ENCODE results near the gene SAMD8. TPM values are rescaled to one million over a fixed set of nuclear protein-coding genes. Genes with fewer than 3 reads are reported as not detected.
"Not testable (repeated sequence)": the region's sequence is repeated elsewhere in the genome, so short reads cannot be mapped to it uniquely, and the experiment has no call there.

SAMD8 gene
- total and polyA plus RNA-seq, 2 experiments from 2014 or later, result 10.7 to 29.2 TPM

GRCh38 chr10:75211007-75211691 lies 99.7 kb downstream of the SAMD8 start:
- DNase-seq (ENCODE audit: low spot score), result peak; percentile 63
- Histone ChIP-seq H3K27ac (peak overlapping the region; percentile 100), H3K27me3 (no peaks in the 10 kb centered on the region), H3K4me3 (peak overlapping the region; percentile 95), H3K79me2 (peaks cover 54% of the 10 kb centered on the region), H3K4me1 (ENCODE audit: insufficient read depth) (peaks cover 17% of the 10 kb centered on the region), H4K20me1 (ENCODE audit: insufficient read depth, poor library complexity, severe bottlenecking) (peaks cover 20% of the 10 kb centered on the region), H3K36me3 (replicated peaks; ENCODE audit: insufficient read depth, low read depth) (no peaks in the 10 kb centered on the region), H3K9me2 (replicated peaks; ENCODE audit: insufficient read depth) (no peaks in the 10 kb centered on the region), H2AFZ (peak overlapping the region; percentile 97), H3K4me2 (peak overlapping the region; percentile 95), H3K9me3 (ENCODE audit: low read depth) (no peaks in the 10 kb centered on the region)
- TF ChIP-seq, protein P1, sequence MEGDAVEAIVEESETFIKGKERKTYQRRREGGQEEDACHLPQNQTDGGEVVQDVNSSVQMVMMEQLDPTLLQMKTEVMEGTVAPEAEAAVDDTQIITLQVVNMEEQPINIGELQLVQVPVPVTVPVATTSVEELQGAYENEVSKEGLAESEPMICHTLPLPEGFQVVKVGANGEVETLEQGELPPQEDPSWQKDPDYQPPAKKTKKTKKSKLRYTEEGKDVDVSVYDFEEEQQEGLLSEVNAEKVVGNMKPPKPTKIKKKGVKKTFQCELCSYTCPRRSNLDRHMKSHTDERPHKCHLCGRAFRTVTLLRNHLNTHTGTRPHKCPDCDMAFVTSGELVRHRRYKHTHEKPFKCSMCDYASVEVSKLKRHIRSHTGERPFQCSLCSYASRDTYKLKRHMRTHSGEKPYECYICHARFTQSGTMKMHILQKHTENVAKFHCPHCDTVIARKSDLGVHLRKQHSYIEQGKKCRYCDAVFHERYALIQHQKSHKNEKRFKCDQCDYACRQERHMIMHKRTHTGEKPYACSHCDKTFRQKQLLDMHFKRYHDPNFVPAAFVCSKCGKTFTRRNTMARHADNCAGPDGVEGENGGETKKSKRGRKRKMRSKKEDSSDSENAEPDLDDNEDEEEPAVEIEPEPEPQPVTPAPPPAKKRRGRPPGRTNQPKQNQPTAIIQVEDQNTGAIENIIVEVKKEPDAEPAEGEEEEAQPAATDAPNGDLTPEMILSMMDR (IDR thresholded peaks at IDR 0.05; ENCODE audit: poor library complexity), result no peak
- TF ChIP-seq EZH2 (IDR thresholded peaks at IDR 0.05; ENCODE audit: borderline replicate concordance) (no peak), EZH2phosphoT487 (IDR thresholded peaks at IDR 0.05; ENCODE audit: low read depth, severe bottlenecking, unreplicated experiment) (no peak)
- WGBS (ENCODE audit: low lambda C conversion rate, missing lambda C conversion rate), result 1% methylated on average over 35 of the region's 38 CpGs

- Histone ChIP-seq H3K9me2 (replicated peaks; ENCODE audit: insufficient read depth) (no peaks in the 10 kb centered on the region), H3K4me2 (peak overlapping the region; percentile 95), H2AFZ (no peak overlapping the region), H3K9me3 (ENCODE audit: low read depth) (no peaks in the 10 kb centered on the region), H3K4me1 (ENCODE audit: insufficient read depth) (peaks cover 17% of the 10 kb centered on the region), H3K27me3 (no peaks in the 10 kb centered on the region), H3K36me3 (replicated peaks; ENCODE audit: insufficient read depth, low read depth) (no peaks in the 10 kb centered on the region), H3K4me3 (peak overlapping the region; percentile 95), H4K20me1 (ENCODE audit: insufficient read depth, poor library complexity, severe bottlenecking) (peaks cover 32% of the 10 kb centered on the region), H3K79me2 (peaks cover 66% of the 10 kb centered on the region), H3K27ac (no peak overlapping the region)
- no peak for DNase-seq (ENCODE audit: low spot score)
- TF ChIP-seq EZH2 (IDR thresholded peaks at IDR 0.05; ENCODE audit: borderline replicate concordance), result no peak
- TF ChIP-seq, protein P1 (IDR thresholded peaks at IDR 0.05; ENCODE audit: poor library complexity), result no peak
- TF ChIP-seq EZH2phosphoT487 (IDR thresholded peaks at IDR 0.05; ENCODE audit: low read depth, severe bottlenecking, unreplicated experiment), result no peak
- WGBS (ENCODE audit: low lambda C conversion rate, missing lambda C conversion rate), result 88% methylated on average over 6 of the region's 6 CpGs
Measured at GRCh38 chr10:75212343-75212742, 100.9 kb downstream of the SAMD8 start.

- Histone ChIP-seq H3K9me2 (replicated peaks; ENCODE audit: insufficient read depth) (no peaks in the 10 kb centered on the region), H3K27me3 (no peaks in the 10 kb centered on the region), H3K79me2 (peaks cover 91% of the 10 kb centered on the region), H2AFZ (no peak overlapping the region), H3K4me2 (no peak overlapping the region), H3K9me3 (ENCODE audit: low read depth) (no peaks in the 10 kb centered on the region), H3K36me3 (replicated peaks; ENCODE audit: insufficient read depth, low read depth) (no peaks in the 10 kb centered on the region), H3K4me3 (no peak overlapping the region), H3K4me1 (ENCODE audit: insufficient read depth) (peaks cover 24% of the 10 kb centered on the region), H3K27ac (no peak overlapping the region), H4K20me1 (ENCODE audit: insufficient read depth, poor library complexity, severe bottlenecking) (peaks cover 53% of the 10 kb centered on the region)
- 98% methylated on average over 4 of the region's 4 CpGs for WGBS (ENCODE audit: low lambda C conversion rate, missing lambda C conversion rate)
- no peak for DNase-seq (ENCODE audit: low spot score)
- TF ChIP-seq, protein P1 (IDR thresholded peaks at IDR 0.05; ENCODE audit: poor library complexity), result no peak
- TF ChIP-seq EZH2 (IDR thresholded peaks at IDR 0.05; ENCODE audit: borderline replicate concordance) (no peak), EZH2phosphoT487 (IDR thresholded peaks at IDR 0.05; ENCODE audit: low read depth, severe bottlenecking, unreplicated experiment) (no peak)
Measured at GRCh38 chr10:75220274-75220673, 108.8 kb downstream of the SAMD8 start.

- H3K27ac ChIP-seq; H3K36me3 ChIP-seq (replicated peaks; ENCODE audit: insufficient read depth, low read depth); DNase-seq (ENCODE audit: low spot score); H3K27me3 ChIP-seq; H2AFZ ChIP-seq; H3K9me3 ChIP-seq (ENCODE audit: low read depth); H3K9me2 ChIP-seq (replicated peaks; ENCODE audit: insufficient read depth); H3K4me3 ChIP-seq; H3K4me2 ChIP-seq: not testable (repeated sequence)
- 94% methylated on average over 8 of the region's 8 CpGs for WGBS (ENCODE audit: low lambda C conversion rate, missing lambda C conversion rate)
- peaks cover 49% of the 10 kb centered on the region for H4K20me1 ChIP-seq (ENCODE audit: insufficient read depth, poor library complexity, severe bottlenecking)
- H3K79me2 ChIP-seq, result peaks cover 87% of the 10 kb centered on the region
- peaks cover 34% of the 10 kb centered on the region for H3K4me1 ChIP-seq (ENCODE audit: insufficient read depth)
Measured at GRCh38 chr10:75221492-75221891, 110.0 kb downstream of the SAMD8 start.
